SK-N-DZ (cell line): ENCODE measurements around the gene AGRP.

ENCODE experiments used
- DNase-seq: peaks from one replicate; pipeline ENCODE4 v3.0.0-alpha.2; 2015; ENCODE audit warnings: low spot score

AGRP gene

GRCh38 chr16:67445913-67446907 lies 37.1 kb downstream of the AGRP start:
- DNase-seq: no peak

- no peak for DNase-seq
Measured at GRCh38 chr16:67445441-67445912, 37.9 kb downstream of the AGRP start.

GRCh38 chr16:67445126-67445426 lies 38.3 kb downstream of the AGRP start:
- no peak for DNase-seq

- DNase-seq: no peak
Measured at GRCh38 chr16:67444259-67445125, 38.9 kb downstream of the AGRP start.

GRCh38 chr16:67443265-67443664 lies 40.1 kb downstream of the AGRP start:
- DNase-seq: no peak

- DNase-seq: peak; percentile 45
Measured at GRCh38 chr16:67442581-67443255, 40.6 kb downstream of the AGRP start.

GRCh38 chr16:67441907-67442306 lies 41.4 kb downstream of the AGRP start:
- DNase-seq: no peak

GRCh38 chr16:67441271-67441753 lies 42.0 kb downstream of the AGRP start:
- DNase-seq: no peak

GRCh38 chr16:67438824-67439393 lies 44.4 kb downstream of the AGRP start:
- no peak for DNase-seq

- DNase-seq: no peak
Measured at GRCh38 chr16:67438098-67438791, 45.1 kb downstream of the AGRP start.

- DNase-seq: no peak
Measured at GRCh38 chr16:67437513-67437912, 45.8 kb downstream of the AGRP start.

- DNase-seq: no peak
Measured at GRCh38 chr16:67436640-67437193, 46.6 kb downstream of the AGRP start.

GRCh38 chr16:67435758-67436164 lies 47.6 kb downstream of the AGRP start:
- no peak for DNase-seq

GRCh38 chr16:67433131-67433719 lies 50.1 kb downstream of the AGRP start:
- DNase-seq: no peak
